NCI-H82 (cell line): ENCODE data around the gene TRABD2A.
A peak's percentile ranks its signal among the peaks of the same experiment; 100 is the strongest.
"Not testable (repeated sequence)": the region's sequence is repeated elsewhere in the genome, so short reads cannot be mapped to it uniquely, and the experiment has no call there.

Experiments used
- DNase-seq: peaks from one replicate; lab custom pipeline; 2025; lab: John Stamatoyannopoulos, UW

The TRABD2A gene

DNA sequence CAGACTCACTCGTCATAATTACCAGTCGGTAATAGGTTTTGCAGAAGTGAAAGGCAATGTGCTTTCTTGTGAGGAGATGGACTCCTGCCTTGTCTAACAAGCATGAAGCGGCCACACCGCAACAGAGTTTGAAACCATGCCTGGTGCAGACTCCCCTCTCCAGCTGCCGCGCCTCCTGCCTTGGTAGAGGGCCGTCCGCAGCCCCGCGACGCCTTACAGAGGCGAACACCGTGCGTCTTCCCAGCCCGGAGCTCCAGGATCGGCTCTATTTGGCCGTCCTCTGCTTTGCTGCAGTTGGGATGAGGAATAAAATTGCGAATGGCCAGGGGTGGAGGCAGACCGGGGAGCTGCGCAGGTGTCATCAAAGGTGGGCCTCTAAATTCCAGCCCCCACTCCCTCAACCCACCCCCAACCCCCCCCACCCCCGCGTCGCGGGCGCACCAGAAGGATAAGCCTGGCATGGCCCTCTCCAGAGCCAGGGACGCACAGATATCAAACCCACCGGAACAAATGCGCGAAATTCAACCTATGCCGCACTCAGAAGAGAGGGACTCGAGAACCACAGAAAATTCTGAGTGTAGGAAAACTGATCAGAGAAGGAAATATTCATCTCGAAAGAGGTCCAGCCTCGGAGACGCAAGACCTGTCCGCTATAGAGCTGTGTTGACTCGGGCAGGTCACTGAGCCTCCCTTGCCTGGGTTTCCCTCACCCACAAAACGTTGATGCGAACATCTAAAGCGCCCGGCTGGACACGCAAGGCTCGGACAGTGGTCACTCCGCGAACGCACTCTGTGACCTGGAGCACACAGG lies 1.1 kb downstream of the TRABD2A start:
- DNase-seq: peak; percentile 17

DNA sequence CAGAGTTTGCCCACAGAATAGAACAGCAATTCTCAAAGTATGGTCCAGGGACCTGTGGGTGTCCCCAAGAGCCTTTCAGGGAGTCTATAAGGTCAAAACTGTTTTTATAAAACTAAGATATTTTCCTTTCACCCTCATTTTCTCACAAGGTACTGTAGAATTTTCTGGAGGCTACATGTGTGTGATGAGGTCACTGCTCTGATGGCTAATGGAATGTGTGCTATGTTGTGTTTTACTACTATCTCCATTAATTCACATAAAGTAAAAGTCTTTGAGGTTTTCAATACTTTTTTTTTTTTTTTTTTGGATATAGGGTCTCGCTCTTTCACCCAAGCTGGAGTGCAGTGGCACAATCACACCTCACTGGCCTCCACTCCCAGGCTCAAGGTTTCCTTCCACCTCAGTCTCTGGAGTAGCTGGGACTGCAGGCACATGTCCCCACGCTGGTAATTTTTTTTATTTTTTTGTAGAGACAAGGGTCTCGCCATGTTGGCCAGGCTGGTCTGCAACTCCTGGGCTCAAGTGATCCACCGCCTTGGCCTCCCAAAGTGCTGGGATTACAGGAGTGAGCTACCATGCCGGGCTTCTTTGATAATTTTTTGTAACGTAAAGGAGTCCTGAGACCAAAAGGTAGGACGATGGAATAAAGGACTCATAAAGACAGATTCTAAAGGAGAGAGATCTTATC lies 1.8 kb downstream of the TRABD2A start:
- DNase-seq: no peak

DNA sequence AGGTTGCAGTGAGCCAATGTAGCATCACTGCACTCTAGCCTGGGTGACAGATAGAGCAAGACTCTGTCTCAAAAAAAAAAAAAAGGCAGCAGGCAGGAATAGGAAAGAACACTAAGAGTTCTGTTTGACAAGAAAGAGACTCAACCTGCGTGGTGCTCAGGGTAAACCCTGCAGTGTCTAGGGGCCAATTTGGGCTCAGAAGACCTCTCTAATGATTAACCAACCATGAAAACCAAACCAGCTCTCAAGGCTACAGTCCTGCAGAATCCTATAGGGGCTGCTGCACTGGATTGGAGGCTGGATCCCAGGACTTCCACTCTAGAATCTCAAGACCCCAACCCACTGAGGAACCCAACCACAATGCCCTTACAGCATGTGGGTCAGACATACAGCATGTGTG lies 2.4 kb downstream of the TRABD2A start:
- no peak for DNase-seq

DNA sequence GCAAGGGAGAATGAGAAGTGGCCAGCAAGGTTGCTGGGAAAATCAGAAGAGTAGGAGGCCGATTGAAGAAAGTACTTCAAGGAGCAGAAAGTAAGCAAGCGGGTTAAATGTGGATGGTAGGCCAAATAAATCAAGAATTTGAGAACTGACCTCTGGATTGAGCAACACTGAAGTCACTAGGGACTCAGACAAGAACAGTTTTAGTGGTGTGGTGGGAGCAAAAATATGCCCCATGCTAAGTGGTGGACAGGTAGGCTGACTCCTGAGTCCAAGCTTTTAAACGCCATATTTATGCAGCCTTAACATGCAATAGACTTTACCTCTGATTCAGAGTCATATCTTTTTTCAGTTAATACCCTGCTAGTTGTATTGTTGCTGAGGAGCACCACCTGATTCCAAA lies 4.5 kb downstream of the TRABD2A start:
- DNase-seq: no peak

DNA sequence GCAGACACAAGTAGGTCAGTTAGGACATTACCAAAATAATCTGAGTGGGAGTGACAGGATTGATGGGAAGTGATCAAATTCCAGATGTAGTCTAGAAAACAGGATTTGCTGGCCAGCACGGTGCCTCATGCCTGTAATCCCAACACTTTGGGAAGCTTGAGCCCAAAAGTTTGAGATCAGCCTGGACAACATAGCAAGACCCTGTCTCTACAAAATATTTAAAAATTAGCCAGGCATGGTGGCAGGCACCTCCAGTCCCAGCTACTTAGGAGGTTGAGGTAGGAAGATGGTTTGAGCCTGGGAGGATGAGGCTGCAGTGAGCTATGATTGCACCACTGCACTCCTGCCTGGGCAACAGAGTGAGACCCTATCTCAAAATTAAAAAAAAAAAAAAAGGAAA lies 5.3 kb downstream of the TRABD2A start:
- DNase-seq: not testable (repeated sequence)

DNA sequence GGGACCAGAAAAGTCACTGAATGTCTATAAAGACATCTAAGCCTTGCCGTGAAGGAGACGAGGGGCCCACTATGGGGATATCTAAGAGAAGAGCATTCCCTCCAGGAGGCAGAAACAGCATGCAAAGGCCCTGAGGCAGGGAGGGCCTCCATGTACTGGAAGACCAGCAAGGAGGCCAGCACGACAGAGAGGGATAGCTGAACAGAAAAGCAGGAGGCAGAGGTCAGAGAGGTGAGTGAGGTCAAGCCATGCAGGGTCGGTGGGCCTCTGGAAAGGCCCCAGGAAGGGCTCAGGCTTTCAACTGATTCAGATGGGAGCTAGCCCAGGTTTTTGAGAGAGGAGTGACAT lies 5.7 kb downstream of the TRABD2A start:
- DNase-seq: no peak

DNA sequence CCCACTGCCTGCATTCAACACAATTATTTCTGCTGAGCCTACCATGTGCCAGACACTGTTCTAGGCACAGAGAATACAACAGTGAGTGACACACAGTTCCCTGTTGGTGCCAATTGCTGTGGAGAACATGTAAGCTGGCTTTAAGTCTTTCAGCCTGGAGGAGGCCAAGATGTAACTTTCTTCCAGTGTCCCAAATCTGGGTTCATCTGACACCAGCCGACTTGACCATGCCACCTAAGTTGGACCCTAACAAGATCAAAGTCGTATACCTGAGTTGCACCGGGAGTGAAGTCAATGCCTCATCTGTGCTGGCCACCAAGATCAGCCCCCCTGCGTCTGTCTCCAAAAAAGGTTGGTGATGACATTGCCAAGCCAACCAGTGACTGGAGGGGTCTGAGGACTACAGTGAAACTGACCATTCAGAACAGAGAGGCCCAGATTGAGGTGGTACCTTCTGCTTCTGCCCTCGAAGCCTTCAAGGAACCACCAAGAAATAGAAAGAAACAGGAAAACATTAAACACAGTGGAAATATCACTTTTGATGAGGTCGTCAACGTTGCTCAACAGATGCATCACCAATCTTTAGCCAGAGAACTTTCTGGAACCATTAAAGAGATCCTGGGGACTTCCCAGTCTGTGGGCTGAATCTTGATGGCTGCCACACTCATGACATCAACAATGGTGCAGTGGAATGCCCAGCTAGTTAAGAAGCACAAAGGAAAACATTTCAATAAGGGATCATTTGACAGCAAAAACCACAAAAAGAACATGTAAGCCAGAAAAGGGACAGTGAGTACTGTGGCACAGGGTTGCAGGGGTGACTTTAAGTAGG lies 6.3 kb downstream of the TRABD2A start:
- DNase-seq: no peak

DNA sequence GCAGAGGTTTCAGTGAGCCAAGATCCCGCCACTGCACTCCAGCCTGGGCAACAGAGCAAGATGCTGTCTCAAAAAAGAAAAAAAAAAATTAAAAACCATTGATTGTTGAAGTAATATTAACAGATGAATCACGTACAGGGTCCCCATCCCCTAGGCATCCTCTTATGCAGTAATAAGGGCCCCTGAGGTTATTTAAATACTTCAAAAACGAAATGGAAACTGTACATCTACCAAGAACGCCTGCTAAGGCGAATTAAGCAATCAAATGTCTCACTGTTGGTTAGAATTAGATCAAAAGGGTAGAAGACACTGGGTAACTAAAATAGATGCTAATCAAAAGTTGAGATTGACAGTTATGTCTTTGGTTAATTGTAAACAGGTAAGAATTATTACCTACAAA lies 7.5 kb downstream of the TRABD2A start:
- no peak for DNase-seq

DNA sequence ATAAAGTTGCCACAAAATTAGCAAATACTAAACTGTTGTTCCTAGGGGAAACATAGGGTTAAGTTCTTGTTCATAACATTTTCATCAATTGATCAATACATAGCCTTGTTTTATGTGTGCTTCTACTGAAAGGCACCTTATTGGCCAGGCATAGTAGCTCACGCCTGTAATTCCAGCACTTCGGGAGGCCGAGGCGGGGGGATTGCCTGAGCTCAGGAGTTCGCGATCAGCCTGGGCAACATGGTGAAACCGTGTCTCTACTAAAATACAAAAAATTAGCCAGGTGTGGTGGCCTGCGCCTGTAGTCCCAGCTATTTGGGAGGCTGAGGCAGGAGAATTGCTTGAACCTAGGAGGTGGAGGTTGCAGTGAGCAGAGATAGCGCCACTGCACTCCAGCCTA lies 8.2 kb downstream of the TRABD2A start:
- not testable (repeated sequence) for DNase-seq

DNA sequence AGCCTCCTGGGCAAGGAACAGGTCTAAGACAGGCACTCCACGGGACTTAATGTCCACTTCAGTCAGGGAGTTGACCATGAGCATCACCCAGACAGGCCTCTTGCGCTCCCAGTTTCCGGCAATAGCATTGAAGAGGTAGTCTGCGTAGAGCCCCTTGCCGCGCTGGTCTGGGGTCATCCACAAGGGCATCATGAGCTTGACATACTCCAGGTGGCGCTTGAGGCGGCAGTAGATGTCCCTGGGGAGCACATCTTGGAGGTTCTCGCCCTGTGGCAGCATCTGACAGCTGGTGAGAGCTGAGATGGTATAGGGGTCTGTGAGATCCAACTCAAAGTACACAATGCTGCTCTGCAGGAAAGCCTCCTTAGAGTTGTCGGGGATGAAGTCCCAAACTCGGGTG lies 10.6 kb downstream of the TRABD2A start:
- DNase-seq: no peak

DNA sequence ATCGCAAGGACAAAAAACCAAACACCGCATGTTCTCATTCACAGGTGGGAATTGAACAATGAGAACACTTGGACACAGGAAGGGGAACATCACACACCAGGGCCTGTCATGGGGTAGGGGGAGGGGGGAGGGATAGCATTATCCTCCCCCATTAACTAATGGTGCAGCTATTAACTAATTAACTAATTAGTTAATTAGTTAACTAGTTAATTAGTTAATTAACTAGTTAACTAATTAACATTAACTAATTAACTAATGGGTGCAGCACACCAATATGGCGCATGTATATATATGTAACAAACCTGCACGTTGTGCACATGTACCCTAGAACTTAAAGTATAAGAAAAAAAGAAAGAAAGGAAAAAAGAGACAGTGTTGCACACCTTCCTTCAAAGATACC lies 12.6 kb downstream of the TRABD2A start:
- DNase-seq: not testable (repeated sequence)

DNA sequence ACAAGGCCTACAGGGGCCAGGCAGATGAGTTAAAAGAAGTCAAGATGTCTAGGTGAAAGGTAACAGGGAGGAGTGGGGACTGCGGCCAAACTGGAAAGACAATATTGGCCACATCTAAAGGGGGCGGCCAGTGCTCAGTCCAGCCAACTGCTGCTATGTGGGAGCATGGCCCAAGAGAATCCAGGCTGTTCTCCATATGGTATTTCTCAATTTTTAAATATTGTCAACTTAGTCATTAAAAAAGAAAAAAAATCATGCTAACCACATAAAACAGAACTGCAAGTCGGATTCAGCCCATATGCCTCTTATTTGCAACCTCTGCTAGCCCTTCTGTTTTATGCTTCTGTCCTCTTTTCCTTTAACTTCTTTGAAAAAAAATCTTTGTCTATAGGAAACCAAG lies 14.8 kb downstream of the TRABD2A start:
- DNase-seq: no peak

DNA sequence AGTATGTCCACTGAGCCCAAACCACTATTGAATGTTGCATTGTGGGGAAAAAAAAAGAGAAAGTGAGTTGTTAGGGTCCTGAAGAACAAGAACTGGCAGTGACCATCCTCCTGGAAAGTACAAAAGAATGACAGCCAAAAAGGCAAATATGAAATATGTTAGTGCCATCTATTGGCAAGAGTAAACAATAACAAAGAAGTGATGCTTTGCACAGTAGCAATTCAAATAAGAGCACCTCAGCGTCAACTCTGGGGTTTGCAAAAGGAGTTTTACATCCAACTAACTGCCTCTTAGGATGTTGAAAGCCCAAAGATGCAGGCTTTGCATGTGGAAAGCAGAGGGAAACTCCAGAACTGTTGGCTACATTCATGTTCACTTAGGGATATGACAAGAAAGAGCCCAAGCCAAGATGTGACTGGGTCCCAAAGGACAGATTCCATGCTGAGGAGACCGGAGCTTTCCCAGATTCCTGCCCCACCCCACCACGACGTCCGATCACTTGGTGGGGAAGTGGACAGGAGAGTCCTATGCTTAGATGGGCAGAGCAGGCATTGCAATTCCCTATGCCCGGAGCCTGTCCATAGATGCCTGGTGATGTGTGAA lies 15.6 kb downstream of the TRABD2A start:
- peak; percentile 30 for DNase-seq

DNA sequence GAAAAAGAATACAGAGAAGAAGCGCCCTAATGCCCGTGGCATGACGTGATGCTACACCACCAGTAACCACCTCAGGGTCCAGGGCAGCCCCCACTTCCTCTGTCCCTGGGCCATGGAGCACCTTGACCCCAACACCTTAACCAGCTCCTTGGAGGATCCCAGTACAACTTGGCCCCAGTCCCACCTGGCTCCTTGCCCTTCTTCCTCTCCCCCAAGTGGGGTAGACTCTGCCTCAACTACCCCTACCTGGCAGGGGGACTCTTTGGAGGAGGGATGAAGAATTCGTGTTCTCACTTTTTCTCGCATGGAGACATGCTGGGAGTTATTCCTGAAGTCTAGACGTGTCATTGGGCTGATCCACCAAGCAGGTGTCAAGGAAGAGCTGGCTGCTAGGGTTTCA lies 18.9 kb downstream of the TRABD2A start:
- no peak for DNase-seq

DNA sequence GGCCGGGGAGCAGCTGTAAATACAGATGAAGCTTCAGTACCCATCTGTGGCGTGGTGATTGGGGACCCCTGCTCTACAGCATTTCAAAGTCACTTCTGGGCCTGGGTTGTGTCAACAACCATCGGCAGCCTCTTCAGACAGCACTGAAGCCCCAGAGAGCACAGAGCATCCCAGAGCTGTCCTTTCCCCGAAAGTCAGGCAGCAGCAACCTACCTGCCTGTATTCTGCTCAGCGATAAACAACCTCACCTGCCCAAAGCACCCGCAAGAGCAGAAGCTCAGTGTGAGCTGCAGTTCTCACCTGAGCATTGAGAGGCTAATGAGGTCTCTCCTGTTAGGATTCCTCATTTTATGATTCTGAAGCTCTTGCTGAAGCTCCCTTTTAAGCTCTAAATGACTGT lies 19.3 kb downstream of the TRABD2A start:
- no peak for DNase-seq

DNA sequence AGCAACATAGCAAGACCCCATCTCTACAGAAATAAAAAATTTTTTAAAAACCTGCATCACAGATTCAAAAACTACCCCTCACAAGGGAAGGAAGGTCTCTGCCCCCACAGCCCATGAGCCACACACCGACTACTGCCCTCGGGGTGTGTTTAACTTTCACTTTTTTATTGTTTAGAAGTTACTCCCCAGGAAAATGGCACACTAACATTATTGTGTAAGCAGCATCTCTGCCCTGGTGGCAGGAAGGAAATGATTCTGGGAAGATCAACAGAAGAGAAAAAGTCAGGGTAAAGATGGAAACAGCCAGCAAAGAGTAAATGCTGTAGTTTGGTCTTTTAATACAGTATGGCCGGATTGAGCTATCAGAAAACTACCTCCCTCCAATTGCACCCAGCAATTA lies 21.9 kb downstream of the TRABD2A start:
- DNase-seq: no peak

DNA sequence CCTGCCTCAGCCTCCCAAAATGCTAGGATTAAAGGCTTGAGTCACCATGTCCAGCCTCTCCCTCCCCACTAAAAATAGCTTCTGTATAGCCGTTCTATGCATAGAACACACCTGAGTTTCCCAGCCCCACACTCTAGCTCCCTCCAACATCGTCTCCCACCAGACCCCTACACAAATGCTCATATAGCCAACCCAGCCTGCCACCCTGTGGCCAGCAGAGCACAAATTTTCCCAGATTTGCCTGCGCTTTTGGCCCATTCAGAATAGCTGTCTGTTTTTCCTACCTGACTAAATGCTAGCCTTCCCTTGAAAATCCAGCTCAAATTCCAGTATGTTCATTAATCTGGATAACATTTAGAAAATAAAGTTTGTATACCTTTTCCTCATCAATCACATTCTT lies 22.8 kb downstream of the TRABD2A start:
- peak; percentile 27 for DNase-seq

DNA sequence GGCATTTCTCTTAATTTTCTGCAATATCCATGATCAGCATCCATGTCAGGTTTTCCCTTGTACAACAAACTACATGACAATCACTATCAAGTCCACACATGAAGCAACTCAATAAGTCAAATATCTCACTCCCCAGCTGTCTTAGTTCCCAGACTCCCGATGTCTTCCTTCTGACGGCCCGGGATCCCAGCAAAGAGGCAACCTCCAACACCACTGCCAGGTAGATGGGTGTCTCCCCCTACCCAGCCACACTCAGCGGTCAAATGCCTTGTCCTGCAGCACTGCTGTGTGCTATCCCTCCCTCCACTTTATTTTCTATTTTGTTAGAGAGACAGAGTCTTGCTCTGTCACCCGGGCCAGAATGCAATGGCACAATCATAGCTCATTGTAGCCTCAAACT lies 23.3 kb downstream of the TRABD2A start:
- no peak for DNase-seq

DNA sequence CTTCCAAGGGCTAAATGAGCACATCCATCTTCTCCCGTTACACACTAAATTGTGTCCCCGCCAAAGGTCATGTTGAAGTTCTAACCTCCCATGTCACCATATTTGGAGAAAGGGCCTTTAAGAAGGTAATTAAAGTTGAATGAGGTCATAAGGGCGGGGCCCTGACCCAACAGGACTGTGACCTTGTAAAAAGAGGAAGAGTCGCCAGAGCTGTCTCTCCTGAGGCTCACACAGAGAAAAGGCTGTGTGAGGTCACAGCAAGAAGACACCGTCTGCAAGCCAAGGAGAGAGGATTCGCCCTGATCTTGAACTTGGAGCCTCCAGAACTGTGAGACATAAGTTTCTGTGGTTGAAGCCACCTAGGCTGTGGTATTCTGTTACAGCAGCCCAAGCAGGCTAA lies 24.1 kb downstream of the TRABD2A start:
- DNase-seq: no peak

DNA sequence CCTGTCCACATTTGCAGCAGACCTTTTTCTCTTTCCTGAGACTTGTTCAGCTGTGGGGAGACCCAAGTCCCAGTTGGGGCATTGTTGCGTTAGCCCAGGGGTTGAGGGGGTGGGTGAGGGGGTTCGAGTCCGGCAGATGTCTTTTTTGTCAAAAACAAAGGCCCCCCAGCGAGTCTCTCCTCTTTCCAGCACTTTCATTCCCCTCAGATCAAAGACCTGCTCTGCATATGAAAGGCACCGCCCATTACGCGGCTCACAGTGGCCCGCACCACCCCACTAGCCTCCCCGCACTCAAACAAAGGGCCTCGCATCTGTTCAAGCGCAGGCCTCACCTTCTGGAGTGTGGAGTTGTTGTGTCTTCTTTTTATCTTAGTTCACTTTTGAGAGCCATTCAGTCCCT lies 25.2 kb downstream of the TRABD2A start:
- no peak for DNase-seq

DNA sequence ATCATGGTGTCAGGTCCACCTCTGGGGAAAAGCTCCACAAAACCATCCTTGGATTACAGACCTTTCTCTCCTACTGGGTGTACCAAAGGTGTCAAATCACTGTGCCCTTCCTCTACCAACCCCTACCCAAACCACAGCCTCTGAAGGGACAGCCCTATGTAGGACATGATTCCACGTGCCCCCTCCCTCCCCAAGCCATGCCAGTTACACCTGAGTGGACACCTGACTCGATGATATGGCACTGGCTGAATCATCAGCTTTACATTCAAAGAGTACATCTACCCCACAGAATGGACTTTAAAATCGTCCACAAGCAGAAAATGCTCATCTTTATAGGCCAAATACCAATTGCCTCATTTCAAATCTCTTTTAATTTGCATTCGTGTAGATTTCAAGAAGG lies 26.0 kb downstream of the TRABD2A start:
- DNase-seq: no peak

DNA sequence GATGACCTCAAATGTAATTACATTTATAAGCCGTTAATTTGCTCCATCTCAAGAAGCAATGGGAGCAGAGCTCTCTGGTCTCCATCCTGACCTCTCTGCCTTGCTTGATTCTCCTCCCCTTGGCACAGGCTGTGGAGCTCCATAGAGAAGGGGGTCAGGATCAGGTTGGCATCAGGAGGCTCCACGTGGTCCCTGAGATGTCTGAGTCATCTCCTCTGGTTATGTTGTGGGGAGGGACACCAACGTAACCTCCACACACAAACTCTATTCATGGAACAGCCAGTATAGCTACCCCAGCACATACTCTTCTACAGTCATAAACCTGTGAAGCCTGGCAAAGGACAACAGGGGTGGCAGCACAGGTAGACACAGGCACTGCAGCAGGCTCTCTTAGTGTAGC lies 29.0 kb downstream of the TRABD2A start:
- no peak for DNase-seq

DNA sequence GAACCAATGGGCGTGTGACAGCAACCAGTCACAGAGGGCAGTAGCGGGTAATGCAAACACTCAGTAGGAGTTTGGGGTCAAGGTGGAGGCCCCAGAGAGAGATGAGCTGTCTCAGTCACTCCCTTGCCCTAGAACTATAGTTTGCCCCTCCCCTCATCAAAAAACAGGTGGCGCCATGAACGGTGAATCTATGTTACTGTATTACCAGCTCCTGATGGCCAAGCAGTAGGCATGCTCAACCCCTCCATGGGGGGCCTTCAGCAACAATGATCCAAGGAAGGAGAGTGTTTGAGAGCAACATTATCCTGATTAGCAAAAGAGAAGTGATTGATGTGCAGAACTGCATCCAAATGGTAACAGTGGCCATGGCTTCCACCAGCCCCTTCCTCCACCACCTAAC lies 30.4 kb downstream of the TRABD2A start:
- no peak for DNase-seq
